ENCODE results near the gene NBAS. TPM values are rescaled to one million over a fixed set of nuclear protein-coding genes. Genes with fewer than 3 reads are reported as not detected.
A peak's percentile ranks its signal among the peaks of the same experiment; 100 is the strongest.

The NBAS gene
- total RNA-seq, 1 experiment from 2014 or later, result 32.5 TPM

- Histone ChIP-seq H3K14ac (ENCODE audit: insufficient read depth, low read length) (no peak overlapping the region), H4K20me1 (ENCODE audit: control insufficient read depth, insufficient read depth, insufficient read length) (no peaks in the 10 kb centered on the region), H3K4me1 (ENCODE audit: insufficient read depth, low read length) (peaks cover 3% of the 10 kb centered on the region; the same call in 1 of the 2 replicates), H3K79me1 (ENCODE audit: insufficient read depth, low read depth, low read length, poor library complexity, severe bottlenecking) (no peaks in the 10 kb centered on the region), H3K18ac (ENCODE audit: insufficient read length, low read depth, low read length) (no peak overlapping the region), H3K4ac (ENCODE audit: low read depth, low read length) (no peak overlapping the region), H2BK12ac (ENCODE audit: insufficient read length, low read depth, low read length) (no peak overlapping the region), H3K9ac (ENCODE audit: extremely low read depth, insufficient read length, low read length) (no peak overlapping the region), H2BK120ac (ENCODE audit: low read depth, low read length, poor library complexity, severe bottlenecking) (no peak overlapping the region), H2BK15ac (ENCODE audit: low read depth, low read length) (no peak overlapping the region), H3K23me2 (ENCODE audit: insufficient read length, low read depth, low read length, poor library complexity, severe bottlenecking) (no peaks in the 10 kb centered on the region), H3K27ac (ENCODE audit: insufficient read length, low read depth, low read length) (no peak overlapping the region), H3T11ph (ENCODE audit: low read length) (no peak overlapping the region), H3K56ac (ENCODE audit: insufficient read length, low read depth, low read length) (no peak overlapping the region), H3K27me3 (ENCODE audit: insufficient read depth, low read length) (no peaks in the 10 kb centered on the region), H3K79me2 (ENCODE audit: insufficient read depth, low read length) (no peaks in the 10 kb centered on the region), H2AK5ac (ENCODE audit: insufficient read length, low read length) (no peak overlapping the region), H2AFZ (ENCODE audit: low read length) (no peak overlapping the region), H2BK20ac (ENCODE audit: low read depth, low read length, poor library complexity, severe bottlenecking) (no peak overlapping the region), H4K91ac (ENCODE audit: insufficient read length, low read depth, low read length) (no peak overlapping the region), H2BK5ac (ENCODE audit: insufficient read length, low read length) (no peak overlapping the region), H3K9me3 (ENCODE audit: control insufficient read depth, low read depth, low read length) (peaks cover 5% of the 10 kb centered on the region), H3K23ac (ENCODE audit: insufficient read length, low read depth, low read length) (no peak overlapping the region), H4K5ac (ENCODE audit: insufficient read length, low read depth, low read length) (no peak overlapping the region), H4K8ac (replicated peaks; ENCODE audit: insufficient read length, low read depth, low read length) (no peak overlapping the region), H3K4me2 (ENCODE audit: insufficient read depth, insufficient read length, low read length) (no peak overlapping the region)
- no peak overlapping the region for H3K4me3 Mint-ChIP-seq
- no peak for DNase-seq
- peaks cover 7 to 11% (median 10%) of the 10 kb centered on the region in 3 experiments; a peak in 5 of 7 replicates for H3K36me3 Mint-ChIP-seq (ENCODE audit: insufficient read depth in 1 of 3, low read depth in 3 of 3)
- H3K27ac Mint-ChIP-seq, result peak overlapping the region in 1 of 3 experiments; percentile 39; a peak in 1 of 7 replicates
- no peak for TF ChIP-seq CTCF (conservative IDR thresholded peaks at IDR 0.05)
- WGBS (ENCODE audit: extremely low coverage, insufficient read length, low lambda C conversion rate), result no CpG with 5 or more reads among the region's 2 CpGs
- peaks cover 32 to 41% of the 10 kb centered on the region in 2 experiments for H3K4me1 Mint-ChIP-seq
- H3K27me3 Mint-ChIP-seq (ENCODE audit: low read depth), result peaks cover 2% of the 10 kb centered on the region; the same call in 1 of the 2 replicates
- H3K9me3 Mint-ChIP-seq, result peaks cover 14 to 16% of the 10 kb centered on the region in 2 experiments; a peak in 4 of 5 replicates
Measured at GRCh38 chr2:15122915-15123314, 438.2 kb downstream of the NBAS start.
